Central memory CD8-positive, alpha-beta T cell (primary cell): ENCODE data around the gene RAD51B.

ENCODE experiments used
- ATAC-seq: fragments of 150-1000 bp; cut with Tn5 transposase; replicated peaks from 2 replicates; pipeline ENCODE4 v1.10.0; 2022; ENCODE audit warnings: mild to moderate bottlenecking, moderate FRiP score, moderate number of reproducible peaks; ENCODE audit not compliant: poor library complexity, severe bottlenecking; ENCODE audit errors: extremely low read depth
- DNase-seq, 2 donors: peaks; one replicate each; pipeline ENCODE4 v3.0.0; 2021; ENCODE audit warnings: low spot score in 2 of 2
- H3K27ac Mint-ChIP-seq: one replicate; pipeline ENCODE4 v1.8.0; 2022; ENCODE audit warnings: low read depth, mild to moderate bottlenecking, moderate library complexity, mixed read lengths
- H3K27me3 Mint-ChIP-seq: one replicate; pipeline ENCODE4 v1.8.0; 2022; ENCODE audit warnings: mixed read lengths
- H3K36me3 Mint-ChIP-seq: one replicate; pipeline ENCODE4 v1.8.0; 2022; ENCODE audit warnings: mild to moderate bottlenecking, moderate library complexity, mixed read lengths; ENCODE audit not compliant: insufficient read depth
- H3K4me1 Mint-ChIP-seq: one replicate; pipeline ENCODE4 v1.8.0; 2022; ENCODE audit warnings: mixed read lengths
- H3K4me3 Mint-ChIP-seq: one replicate; pipeline ENCODE4 v1.8.0; 2022; ENCODE audit warnings: mild to moderate bottlenecking, moderate library complexity, mixed read lengths
- H3K9me3 Mint-ChIP-seq: one replicate; pipeline ENCODE4 v1.8.0; 2022; ENCODE audit warnings: mixed read lengths

The RAD51B gene

GRCh38 chr14:68739701-68740100, 920.1 kb downstream of the RAD51B start:
- ATAC-seq (no peak), DNase-seq (no peak)
- Mint-ChIP-seq H3K27me3 (no peaks in the 10 kb centered on the region), H3K27ac (no peak overlapping the region), H3K9me3 (no peaks in the 10 kb centered on the region), H3K36me3 (peaks cover 1% of the 10 kb centered on the region), H3K4me1 (peaks cover 27% of the 10 kb centered on the region), H3K4me3 (no peak overlapping the region)

GRCh38 chr14:68740788-68741476, 921.4 kb downstream of the RAD51B start:
- Mint-ChIP-seq H3K36me3 (peaks cover 1% of the 10 kb centered on the region), H3K4me3 (no peak overlapping the region), H3K27ac (no peak overlapping the region)

GRCh38 chr14:68741477-68741791, 921.9 kb downstream of the RAD51B start:
- H3K27me3 Mint-ChIP-seq, result no peaks in the 10 kb centered on the region
- H3K27ac Mint-ChIP-seq, result no peak overlapping the region
- no peaks in the 10 kb centered on the region for H3K9me3 Mint-ChIP-seq
- H3K36me3 Mint-ChIP-seq, result peaks cover 1% of the 10 kb centered on the region
- ATAC-seq (no peak), DNase-seq (no peak)
- H3K4me3 Mint-ChIP-seq, result no peak overlapping the region
- H3K4me1 Mint-ChIP-seq, result peaks cover 14% of the 10 kb centered on the region

More at GRCh38 chr14:68740788-68741476, 921.4 kb downstream of the RAD51B start:
- Mint-ChIP-seq H3K9me3 (no peaks in the 10 kb centered on the region), H3K4me1 (peaks cover 19% of the 10 kb centered on the region), H3K27me3 (no peaks in the 10 kb centered on the region)
- ATAC-seq (no peak), DNase-seq (no peak)

GRCh38 chr14:68741839-68742470, 922.4 kb downstream of the RAD51B start:
- H3K4me3 Mint-ChIP-seq, result no peak overlapping the region
- no peak for DNase-seq

DNA sequence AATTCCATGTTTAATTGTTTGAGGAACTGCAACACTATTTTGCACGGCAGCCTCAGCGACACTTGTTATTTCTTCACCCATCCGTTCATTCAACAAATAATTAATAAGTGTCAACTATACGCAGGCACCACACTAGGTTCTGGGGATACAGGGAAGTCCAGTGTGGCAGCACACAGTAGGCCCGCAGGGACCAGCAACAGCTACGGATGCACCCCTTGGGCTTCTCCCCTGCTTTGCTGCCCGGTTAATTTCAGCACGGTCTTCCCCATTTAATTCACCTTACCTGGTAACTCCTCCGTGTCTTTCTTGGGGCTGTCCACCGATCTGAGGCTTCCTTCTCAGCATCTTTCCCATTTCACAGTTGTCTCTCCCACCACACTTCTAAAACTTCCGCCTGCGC, 925.0 kb downstream of the RAD51B start:
- ATAC-seq (no peak), DNase-seq (no peak)
- H3K9me3 Mint-ChIP-seq, result no peaks in the 10 kb centered on the region
- peaks cover 13% of the 10 kb centered on the region for H3K4me1 Mint-ChIP-seq
- no peaks in the 10 kb centered on the region for H3K27me3 Mint-ChIP-seq
- H3K4me3 Mint-ChIP-seq, result no peak overlapping the region
- H3K27ac Mint-ChIP-seq, result no peak overlapping the region
- peaks cover 1% of the 10 kb centered on the region for H3K36me3 Mint-ChIP-seq

More at GRCh38 chr14:68741839-68742470, 922.4 kb downstream of the RAD51B start:
- H3K36me3 Mint-ChIP-seq, result peaks cover 1% of the 10 kb centered on the region
- no peaks in the 10 kb centered on the region for H3K9me3 Mint-ChIP-seq
- no peaks in the 10 kb centered on the region for H3K27me3 Mint-ChIP-seq
- ATAC-seq, result peak; percentile 52
- peaks cover 13% of the 10 kb centered on the region for H3K4me1 Mint-ChIP-seq
- H3K27ac Mint-ChIP-seq, result no peak overlapping the region

GRCh38 chr14:68747393-68747792, 927.8 kb downstream of the RAD51B start:
- Mint-ChIP-seq H3K36me3 (no peaks in the 10 kb centered on the region), H3K9me3 (no peaks in the 10 kb centered on the region), H3K27me3 (no peaks in the 10 kb centered on the region), H3K27ac (peak overlapping the region; percentile 58), H3K4me1 (peaks cover 7% of the 10 kb centered on the region), H3K4me3 (no peak overlapping the region)
- ATAC-seq, result no peak
- no peak for DNase-seq

GRCh38 chr14:68748260-68748659, 928.7 kb downstream of the RAD51B start:
- DNase-seq (no peak), ATAC-seq (no peak)
- no peak overlapping the region for H3K4me3 Mint-ChIP-seq
- no peaks in the 10 kb centered on the region for H3K27me3 Mint-ChIP-seq
- peaks cover 7% of the 10 kb centered on the region for H3K4me1 Mint-ChIP-seq
- no peaks in the 10 kb centered on the region for H3K36me3 Mint-ChIP-seq
- H3K27ac Mint-ChIP-seq, result peak overlapping the region; percentile 58
- no peaks in the 10 kb centered on the region for H3K9me3 Mint-ChIP-seq

DNA sequence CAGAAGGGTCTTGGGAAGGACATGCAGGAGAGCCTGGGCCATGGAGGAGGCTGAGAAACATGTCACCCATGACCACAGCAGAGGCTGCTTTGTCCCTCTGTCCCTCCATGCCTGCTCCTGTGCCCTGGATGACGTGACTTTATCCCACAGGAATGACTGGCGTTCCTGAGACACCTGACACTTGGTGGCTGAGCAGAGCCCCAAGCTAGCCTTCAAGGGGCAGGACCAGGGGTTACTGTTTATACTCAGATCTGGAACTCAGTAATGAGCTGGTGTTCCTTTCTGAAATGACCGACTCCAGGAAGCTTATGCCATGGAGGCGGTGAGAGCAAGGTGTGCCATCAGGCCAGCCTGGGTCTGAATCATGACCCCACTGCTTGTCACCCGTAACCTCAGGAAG, 929.1 kb downstream of the RAD51B start:
- H3K4me3 Mint-ChIP-seq, result no peak overlapping the region
- peaks cover 9% of the 10 kb centered on the region for H3K4me1 Mint-ChIP-seq
- no peaks in the 10 kb centered on the region for H3K9me3 Mint-ChIP-seq
- H3K27me3 Mint-ChIP-seq, result no peaks in the 10 kb centered on the region
- H3K27ac Mint-ChIP-seq, result no peak overlapping the region
- H3K36me3 Mint-ChIP-seq, result no peaks in the 10 kb centered on the region
- no peak for DNase-seq
- ATAC-seq, result no peak

DNA sequence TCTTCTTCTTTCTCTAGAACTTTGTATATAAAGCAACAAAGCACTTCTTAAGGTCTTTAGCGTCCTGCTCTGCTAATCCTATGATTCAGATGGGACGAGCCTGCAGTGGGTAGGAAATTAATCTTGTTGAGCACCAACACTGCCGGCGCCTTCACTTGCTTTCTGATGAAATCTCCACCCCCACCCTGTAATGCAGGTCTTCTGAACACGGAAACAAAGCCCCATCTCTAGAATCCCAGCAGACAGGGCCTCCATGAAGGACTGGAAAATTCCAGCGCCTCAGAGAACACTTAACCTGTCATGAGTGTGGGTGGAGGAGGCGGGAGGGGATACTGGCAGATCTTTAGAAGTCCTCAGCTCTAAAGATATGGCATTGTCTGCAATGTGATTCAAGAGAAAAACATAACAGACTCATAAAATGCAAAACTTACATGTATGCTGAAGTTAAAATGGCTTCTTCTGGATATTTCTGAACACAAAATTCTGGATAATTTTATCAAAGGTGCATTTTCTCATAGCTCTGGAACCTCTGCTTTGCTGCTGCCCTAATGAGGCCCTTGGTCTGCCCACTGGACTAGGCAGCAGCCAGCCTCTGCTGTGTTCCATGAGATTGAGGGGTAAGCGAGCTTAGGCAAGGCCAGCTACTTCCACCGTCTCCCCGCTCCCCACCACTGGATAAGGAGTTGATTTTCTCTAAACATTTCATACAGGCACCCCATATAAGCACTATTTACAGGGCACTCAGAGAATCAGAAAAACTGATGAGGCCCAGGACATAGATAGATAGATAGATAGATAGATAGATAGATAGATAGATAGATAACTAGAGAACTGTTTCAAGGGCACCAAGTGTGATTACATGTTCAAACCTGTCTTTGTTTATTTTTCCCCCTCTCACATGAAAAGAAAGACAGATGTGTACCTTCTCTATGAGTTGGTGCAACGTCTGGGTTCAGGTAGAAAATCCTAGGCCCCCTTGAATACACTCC, 930.2 kb downstream of the RAD51B start:
- no peak for ATAC-seq
- no peaks in the 10 kb centered on the region for H3K27me3 Mint-ChIP-seq
- H3K27ac Mint-ChIP-seq, result no peak overlapping the region
- H3K4me1 Mint-ChIP-seq, result peaks cover 17% of the 10 kb centered on the region
- no peaks in the 10 kb centered on the region for H3K36me3 Mint-ChIP-seq
- H3K9me3 Mint-ChIP-seq, result no peaks in the 10 kb centered on the region
- DNase-seq, result no peak
- no peak overlapping the region for H3K4me3 Mint-ChIP-seq

GRCh38 chr14:68752271-68753006, 932.9 kb downstream of the RAD51B start:
- Mint-ChIP-seq H3K27ac (no peak overlapping the region), H3K36me3 (no peaks in the 10 kb centered on the region), H3K4me1 (peaks cover 23% of the 10 kb centered on the region), H3K4me3 (no peak overlapping the region), H3K9me3 (no peaks in the 10 kb centered on the region), H3K27me3 (no peaks in the 10 kb centered on the region)
- DNase-seq (no peak), ATAC-seq (no peak)

DNA sequence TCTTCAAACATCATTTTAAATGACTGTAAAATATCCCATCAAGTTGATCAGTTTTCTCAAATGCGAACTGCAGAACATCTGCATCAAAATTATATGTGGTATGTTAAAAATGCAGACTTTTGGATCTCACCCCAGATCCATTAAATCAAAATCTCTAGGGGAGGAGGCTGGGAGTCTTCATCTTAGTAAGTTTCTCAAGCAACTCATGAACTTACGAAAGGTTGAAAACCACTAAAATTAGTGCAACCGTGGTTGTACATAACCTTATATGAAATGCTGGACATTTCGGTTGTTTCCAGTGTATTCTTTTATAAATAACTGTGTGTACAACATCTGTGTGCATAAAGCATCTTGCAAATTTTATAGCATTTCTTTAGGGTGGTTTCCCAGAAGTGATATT, 934.1 kb downstream of the RAD51B start:
- no peaks in the 10 kb centered on the region for H3K9me3 Mint-ChIP-seq
- no peak overlapping the region for H3K27ac Mint-ChIP-seq
- ATAC-seq, result no peak
- H3K27me3 Mint-ChIP-seq, result no peaks in the 10 kb centered on the region
- DNase-seq, result no peak
- H3K4me3 Mint-ChIP-seq, result no peak overlapping the region
- no peaks in the 10 kb centered on the region for H3K36me3 Mint-ChIP-seq
- peaks cover 16% of the 10 kb centered on the region for H3K4me1 Mint-ChIP-seq

DNA sequence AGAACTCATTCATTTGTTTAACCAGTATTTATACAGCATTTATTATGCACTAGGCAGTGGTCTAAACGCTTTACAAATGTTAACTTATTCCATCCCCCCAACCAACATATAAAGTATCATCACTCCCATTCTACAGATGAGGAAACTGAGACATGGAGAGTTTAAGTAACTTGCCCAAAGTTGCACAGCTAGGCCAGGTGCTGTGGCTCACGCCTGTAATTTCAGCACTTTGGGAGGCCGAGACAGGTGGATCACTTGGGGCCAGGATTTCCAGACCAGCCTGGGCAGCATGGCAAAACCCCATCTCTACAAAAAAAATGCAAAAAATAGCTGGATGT, 935.4 kb downstream of the RAD51B start:
- H3K4me1 Mint-ChIP-seq, result peaks cover 16% of the 10 kb centered on the region
- H3K27ac Mint-ChIP-seq, result no peak overlapping the region
- H3K36me3 Mint-ChIP-seq, result no peaks in the 10 kb centered on the region
- H3K9me3 Mint-ChIP-seq, result no peaks in the 10 kb centered on the region
- H3K27me3 Mint-ChIP-seq, result no peaks in the 10 kb centered on the region
- DNase-seq (no peak), ATAC-seq (no peak)
- H3K4me3 Mint-ChIP-seq, result no peak overlapping the region
